Astrocyte of the cerebellum (primary cell): Measurements from ENCODE around the gene POC1A.
"Not testable (repeated sequence)": the region's sequence is repeated elsewhere in the genome, so short reads cannot be mapped to it uniquely, and the experiment has no call there.

Experiments used
- DNase-seq: peaks from one replicate; pipeline ENCODE4 v3.0.0-alpha.2; 2011; ENCODE audit warnings: low read depth
- H3K4me3 ChIP-seq: 2 replicates; pipeline ENCODE4 v1.5.1; 2011; ENCODE audit warnings: mild to moderate bottlenecking, low read depth, low read length, moderate library complexity
- CTCF ChIP-seq: IDR thresholded peaks from 2 replicates; pipeline ENCODE4 v1.5.1; 2012; ENCODE audit warnings: low read length, low read depth, moderate library complexity, mild to moderate bottlenecking; ENCODE audit errors: missing control alignments
- in situ Hi-C: cut with HindIII; loops from 2 replicates; pipeline ENCODE4 v1.10.0; 2017; ENCODE audit warnings: low sequenced_read_pairs

The POC1A gene

GRCh38 chr3:52034212-52034611, 120.0 kb downstream of the POC1A start:
- DNase-seq: no peak
- in situ Hi-C loops: no loop called here
- H3K4me3 ChIP-seq: no peak overlapping the region
- no peak for TF ChIP-seq CTCF

- DNase-seq, H3K4me3 ChIP-seq, in situ Hi-C loops: not testable (repeated sequence)
Observed at GRCh38 chr3:52033748-52034147, 120.5 kb downstream of the POC1A start.

GRCh38 chr3:52032702-52033408, 121.4 kb downstream of the POC1A start:
- no peak overlapping the region for H3K4me3 ChIP-seq
- TF ChIP-seq CTCF: no peak
- in situ Hi-C loops: no loop called here
- no peak for DNase-seq

GRCh38 chr3:52031896-52032295, 122.3 kb downstream of the POC1A start:
- TF ChIP-seq CTCF: no peak
- H3K4me3 ChIP-seq: no peak overlapping the region
- DNase-seq: no peak
- in situ Hi-C loops: no loop called here

GRCh38 chr3:52030714-52031310, 123.4 kb downstream of the POC1A start:
- in situ Hi-C loops: no loop called here
- no peak overlapping the region for H3K4me3 ChIP-seq
- TF ChIP-seq CTCF: no peak
- DNase-seq: no peak

- no peak for DNase-seq
- in situ Hi-C loops: no loop called here
- no peak for TF ChIP-seq CTCF
- H3K4me3 ChIP-seq: no peak overlapping the region
Observed at GRCh38 chr3:52029535-52029934, 124.7 kb downstream of the POC1A start.

GRCh38 chr3:52029053-52029452, 125.2 kb downstream of the POC1A start:
- no peak for DNase-seq
- in situ Hi-C loops: no loop called here
- no peak overlapping the region for H3K4me3 ChIP-seq
- TF ChIP-seq CTCF: no peak
